Measurements from ENCODE around the gene SIK2. TPM values are rescaled to one million over a fixed set of nuclear protein-coding genes. Genes with fewer than 3 reads are reported as not detected.
A peak's percentile ranks its signal among the peaks of the same experiment; 100 is the strongest.

The SIK2 gene
- polyA plus RNA-seq (2014; cell fraction: cytosol; rRNA removed) = 3.7 and 4.0 TPM in 2 replicates
- 2.9 and 4.4 TPM in 2 replicates for polyA plus RNA-seq (2014; cell fraction: nucleus; rRNA removed)

DNA sequence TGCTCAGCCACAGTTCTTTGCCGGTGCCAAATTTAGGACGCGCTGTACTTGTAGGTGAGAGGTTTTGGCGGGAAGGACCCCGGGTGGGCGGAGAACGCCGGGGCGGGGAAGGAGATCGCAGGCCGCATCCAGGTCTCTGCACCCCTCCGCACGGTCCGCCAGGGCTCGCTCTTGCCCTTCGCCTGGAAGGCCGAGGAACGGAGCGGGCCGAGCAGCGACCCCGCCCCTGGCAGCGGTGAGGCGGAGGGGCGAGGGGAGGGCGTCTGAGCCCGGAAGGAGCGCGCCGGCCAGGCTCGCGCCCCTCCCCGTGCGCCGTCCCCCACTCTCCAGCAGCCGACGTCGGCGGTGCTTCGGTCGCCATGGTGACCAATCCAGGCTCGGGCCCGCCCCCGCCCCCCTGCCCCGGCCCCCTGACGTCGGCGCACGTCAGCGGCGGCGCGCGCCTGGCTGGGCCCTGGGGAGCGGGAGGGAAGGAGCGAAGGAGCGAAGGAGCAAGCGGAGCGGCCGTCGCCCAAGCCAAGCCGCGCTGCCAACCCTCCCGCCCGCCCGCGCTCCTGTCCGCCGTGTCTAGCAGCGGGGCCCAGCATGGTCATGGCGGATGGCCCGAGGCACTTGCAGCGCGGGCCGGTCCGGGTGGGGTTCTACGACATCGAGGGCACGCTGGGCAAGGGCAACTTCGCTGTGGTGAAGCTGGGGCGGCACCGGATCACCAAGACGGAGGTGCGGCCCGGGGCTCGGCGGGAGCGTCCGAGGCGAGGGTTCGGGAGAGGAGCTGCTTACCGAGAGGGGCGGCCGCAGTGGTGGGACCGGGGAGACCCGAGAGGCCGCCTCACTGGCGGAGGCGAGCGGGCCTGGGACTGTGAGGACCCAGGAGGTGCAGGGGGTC, at the start of gene SIK2:
SIK2 (plus strand) TSS at position 471 of the 886 bp plus-strand sequence; CDS start at position 586, 115 bp downstream.
- DNase-seq (ENCODE audit: low spot score) = peak; percentile 91

DNA sequence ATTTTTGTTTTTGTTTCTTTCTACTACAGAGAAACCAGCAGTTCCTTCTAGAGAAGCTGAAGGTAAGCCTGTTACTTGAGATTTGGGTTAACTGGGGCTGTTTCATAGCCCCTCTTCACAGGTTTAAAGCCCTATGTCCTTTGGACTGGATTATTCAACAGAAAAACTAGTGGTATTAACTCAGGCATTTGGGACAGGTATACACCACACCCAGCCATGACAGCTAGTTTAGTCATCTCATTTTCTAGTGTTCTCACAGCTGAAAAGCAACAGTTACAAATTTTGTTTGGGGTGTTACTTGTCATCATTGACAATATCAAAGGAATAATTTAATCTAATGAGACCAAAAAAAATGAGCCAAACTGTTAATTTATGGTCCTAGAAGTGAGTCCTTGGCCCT, 47.7 kb upstream of the SIK2 start:
- DNase-seq (ENCODE audit: low spot score) = no peak

- no peak for DNase-seq (ENCODE audit: low spot score)
These were observed 47.0 kb upstream of the SIK2 start for GRCh38 chr11:111555255-111555654.

DNA sequence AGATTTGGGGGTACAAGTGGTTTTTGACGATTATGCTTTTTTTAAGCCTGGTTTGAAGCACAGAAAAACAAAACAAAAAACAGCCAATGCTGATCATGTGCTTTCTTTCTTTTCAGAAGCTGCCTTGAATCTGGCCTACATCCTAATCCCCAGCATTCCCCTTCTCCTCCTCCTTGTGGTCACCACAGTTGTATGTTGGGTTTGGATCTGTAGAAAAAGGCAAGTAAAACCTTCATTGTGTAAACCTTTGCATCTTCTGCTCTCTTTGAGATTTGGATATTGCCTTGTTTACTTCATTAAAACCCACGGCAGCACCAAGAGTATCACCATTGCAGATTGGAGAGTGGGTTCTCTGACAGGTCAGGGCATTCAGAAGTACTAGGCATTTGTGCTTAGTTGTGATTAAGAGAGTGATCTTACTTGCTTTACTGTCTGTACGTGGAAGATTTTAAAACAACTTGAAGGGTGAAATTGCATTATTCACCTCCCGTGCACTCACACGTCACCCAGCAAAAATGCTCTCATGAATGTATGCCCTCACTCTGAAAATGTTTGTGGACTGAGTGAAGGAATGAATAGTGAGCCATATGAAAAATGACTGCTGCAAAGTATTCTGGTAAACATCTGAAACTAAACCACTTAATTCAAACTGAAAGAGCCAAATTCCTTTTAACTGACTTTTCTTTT, 44.7 kb upstream of the SIK2 start:
- DNase-seq (ENCODE audit: low spot score) = no peak

DNA sequence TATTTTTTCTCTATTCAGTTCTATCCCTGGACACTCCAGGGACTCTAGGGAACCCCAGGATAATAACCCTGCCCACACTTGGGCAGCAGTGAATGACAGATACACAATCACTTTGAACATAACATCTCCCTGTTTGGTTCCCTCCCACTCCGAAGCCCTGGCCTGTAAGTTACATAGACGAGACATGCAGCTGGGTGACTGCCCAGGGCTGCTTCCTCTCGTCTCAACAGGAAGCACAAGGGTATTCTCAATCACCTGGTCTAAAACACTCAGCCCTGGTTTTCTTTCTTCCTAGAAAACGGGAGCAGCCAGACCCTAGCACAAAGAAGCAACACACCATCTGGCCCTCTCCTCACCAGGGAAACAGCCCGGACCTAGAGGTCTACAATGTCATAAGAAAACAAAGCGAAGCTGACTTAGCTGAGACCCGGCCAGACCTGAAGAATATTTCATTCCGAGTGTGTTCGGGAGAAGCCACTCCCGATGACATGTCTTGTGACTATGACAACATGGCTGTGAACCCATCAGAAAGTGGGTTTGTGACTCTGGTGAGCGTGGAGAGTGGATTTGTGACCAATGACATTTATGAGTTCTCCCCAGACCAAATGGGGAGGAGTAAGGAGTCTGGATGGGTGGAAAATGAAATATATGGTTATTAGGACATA, 42.3 kb upstream of the SIK2 start:
- no peak for DNase-seq (ENCODE audit: low spot score)

GRCh38 chr11:111560800-111561199, 41.4 kb upstream of the SIK2 start:
- no peak for DNase-seq (ENCODE audit: low spot score)

- no peak for DNase-seq (ENCODE audit: low spot score)
These were observed 40.9 kb upstream of the SIK2 start for GRCh38 chr11:111561306-111561705.

- no peak for DNase-seq (ENCODE audit: low spot score)
These were observed 40.4 kb upstream of the SIK2 start for GRCh38 chr11:111561791-111562325.

- DNase-seq (ENCODE audit: low spot score) = no peak
These were observed 39.4 kb upstream of the SIK2 start for GRCh38 chr11:111562692-111563389.

- peak; percentile 35 for DNase-seq (ENCODE audit: low spot score)
These were observed 37.0 kb upstream of the SIK2 start for GRCh38 chr11:111565114-111565720.

DNA sequence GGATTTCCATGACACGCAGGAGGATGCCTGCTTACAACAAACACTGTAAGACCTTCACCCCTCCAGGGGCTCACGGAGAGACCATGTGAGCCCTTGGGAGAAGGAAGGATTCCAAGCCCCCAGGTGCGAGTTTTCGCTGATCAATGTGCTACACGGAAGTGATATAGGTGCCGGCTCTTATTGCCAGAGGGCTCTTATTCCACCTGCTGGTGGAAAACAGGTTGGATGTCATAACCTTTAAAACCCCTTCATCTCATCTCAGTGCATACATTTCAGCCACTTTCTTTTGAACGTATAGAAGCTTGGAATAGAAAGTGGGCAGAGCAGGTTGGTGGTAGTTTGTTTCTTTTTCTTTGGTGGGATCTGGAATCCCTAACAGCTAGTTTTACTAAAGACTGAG, 35.9 kb upstream of the SIK2 start:
- no peak for DNase-seq (ENCODE audit: low spot score)

DNA sequence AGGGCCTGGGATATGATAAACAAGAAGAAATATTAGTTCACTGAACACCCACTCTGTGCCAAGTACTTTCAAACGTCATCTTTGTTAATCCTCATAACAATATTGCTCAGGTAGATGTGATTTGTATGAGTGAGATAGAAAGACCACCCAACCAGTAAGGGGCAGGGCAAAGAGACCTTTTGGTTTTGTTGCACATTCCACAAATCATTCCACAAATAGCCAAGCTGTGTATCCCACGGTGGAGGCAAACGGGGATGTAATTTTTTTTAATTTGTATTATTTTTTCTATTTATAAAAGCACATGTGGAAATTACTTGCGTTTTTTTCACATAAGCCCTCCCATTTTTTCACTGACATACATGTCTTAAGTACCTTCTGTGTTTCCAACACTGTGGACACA, 32.8 kb upstream of the SIK2 start:
- no peak for DNase-seq (ENCODE audit: low spot score)

DNA sequence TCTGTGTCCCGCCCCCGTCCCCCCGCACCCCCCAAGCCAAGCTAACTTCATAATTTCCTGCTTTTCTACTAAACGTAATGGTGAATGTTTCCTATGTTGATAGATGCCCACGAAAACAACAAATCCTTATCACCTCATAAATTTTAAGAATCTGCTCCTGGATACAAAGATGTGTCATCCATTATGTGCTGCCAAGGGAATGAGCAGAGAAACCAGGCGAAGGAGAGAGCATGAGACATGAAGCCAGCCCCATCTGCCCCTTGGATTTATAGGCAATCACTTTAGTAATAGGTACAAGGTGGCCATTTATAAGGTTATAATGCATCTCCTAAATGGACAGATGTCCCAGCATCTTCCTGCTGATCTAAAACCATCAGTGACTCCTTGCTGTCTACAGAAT, 31.5 kb upstream of the SIK2 start:
- no peak for DNase-seq (ENCODE audit: low spot score)

DNA sequence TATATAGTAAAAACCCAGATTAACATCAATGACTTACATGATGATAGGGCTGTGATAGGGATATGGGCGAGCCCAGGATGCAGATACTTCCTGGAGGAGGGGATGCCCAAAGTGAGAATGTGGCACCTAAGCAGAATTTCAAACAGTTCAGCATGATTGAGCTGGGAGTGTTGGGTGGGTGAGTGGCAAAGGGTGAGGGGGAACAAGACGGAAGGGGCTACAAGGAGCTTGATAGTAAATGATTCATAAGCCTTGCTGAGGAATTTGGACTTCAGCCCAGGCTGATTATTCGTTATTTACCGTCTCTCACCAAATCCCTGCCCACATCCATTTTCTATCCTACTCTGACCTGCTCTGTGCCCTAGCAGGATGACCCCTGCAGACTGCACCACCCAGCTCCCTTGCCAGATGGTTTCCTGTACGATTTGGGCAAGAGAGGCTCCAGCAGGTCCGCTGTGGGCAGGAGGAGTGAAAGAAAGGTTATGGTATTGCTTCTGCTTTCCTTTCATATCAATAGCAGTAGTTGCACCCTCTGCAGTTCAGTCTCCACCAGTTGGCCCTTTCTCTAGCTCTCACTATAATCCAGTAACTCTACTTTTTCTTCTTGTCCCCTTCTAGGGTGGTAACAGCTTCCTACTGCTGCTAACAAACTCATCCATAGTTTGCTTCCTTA, 30.3 kb upstream of the SIK2 start:
- DNase-seq (ENCODE audit: low spot score) = no peak

- DNase-seq (ENCODE audit: low spot score) = no peak
These were observed 29.7 kb upstream of the SIK2 start for GRCh38 chr11:111572581-111572980.

- DNase-seq (ENCODE audit: low spot score) = no peak
These were observed 28.4 kb upstream of the SIK2 start for GRCh38 chr11:111573821-111574249.

- DNase-seq (ENCODE audit: low spot score) = no peak
These were observed 27.6 kb upstream of the SIK2 start for GRCh38 chr11:111574373-111575225.

DNA sequence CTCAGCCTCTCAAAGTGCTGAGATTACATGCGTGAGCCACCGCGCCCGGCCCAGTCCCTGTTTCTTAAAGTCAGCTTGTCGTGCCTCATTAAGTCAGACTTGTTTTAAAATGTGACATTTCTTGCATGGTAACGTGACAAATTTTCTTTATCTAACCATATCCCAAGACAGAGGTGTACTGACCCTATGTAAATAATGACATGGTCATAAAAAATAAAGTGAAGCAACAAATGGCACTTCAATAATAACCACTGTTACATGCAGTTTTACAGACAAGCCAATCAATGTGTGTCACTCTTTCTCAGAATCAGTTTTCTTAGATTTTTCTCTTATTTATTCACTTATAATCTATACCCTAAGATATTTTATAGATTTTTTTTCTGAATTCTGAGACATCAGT, 26.5 kb upstream of the SIK2 start:
- no peak for DNase-seq (ENCODE audit: low spot score)

- DNase-seq (ENCODE audit: low spot score) = no peak
These were observed 24.4 kb upstream of the SIK2 start for GRCh38 chr11:111577821-111578220.

All from SK-N-DZ (cell line).